Eye (tissue), 1 donor: ENCODE data around the gene GEMIN8.

ENCODE experiments used
- DNase-seq: peaks from one replicate; pipeline ENCODE4 v3.0.0-alpha.2; 2015

The GEMIN8 gene

DNA sequence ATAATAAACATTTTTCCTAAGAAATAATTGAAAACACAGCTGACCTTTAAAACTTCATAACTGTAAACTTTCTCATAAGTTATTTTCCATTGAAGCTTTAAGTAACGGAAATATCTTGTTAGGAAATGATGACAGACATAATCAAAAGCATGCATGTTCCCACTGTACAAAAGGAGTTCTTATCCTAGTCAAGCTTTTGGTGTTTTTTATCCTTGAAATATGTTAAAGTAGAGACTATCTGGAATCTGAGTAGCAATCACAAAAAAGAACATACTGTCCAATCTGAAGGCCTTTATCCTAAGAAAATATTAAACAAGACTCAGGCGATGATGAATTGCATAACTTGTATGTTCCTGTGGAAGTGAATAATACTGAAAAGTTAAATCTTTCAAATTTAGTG is 14.4 kb downstream of the GEMIN8 start:
- DNase-seq: no peak

- no peak for DNase-seq
Measured at GRCh38 chrX:14014526-14014925, 15.2 kb downstream of the GEMIN8 start.

DNA sequence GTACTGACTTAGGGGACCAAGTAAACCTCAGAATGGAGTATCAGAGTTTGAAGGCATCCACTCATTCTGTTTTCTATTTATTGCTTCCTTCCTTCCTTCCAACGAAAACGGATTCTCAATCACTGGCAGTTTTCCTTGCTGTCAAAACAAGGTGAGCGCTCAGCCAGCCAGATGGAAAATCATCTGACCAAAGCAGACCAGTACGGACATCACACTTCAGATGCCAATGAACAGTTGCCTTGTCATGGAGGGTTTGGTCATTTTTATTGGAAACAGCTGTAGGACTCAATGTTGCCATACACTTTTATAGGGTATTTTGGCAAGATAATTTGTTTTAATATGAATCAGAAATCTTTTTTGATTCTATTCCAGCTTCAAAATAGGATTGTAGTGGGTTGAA is 16.6 kb downstream of the GEMIN8 start:
- DNase-seq: no peak

DNA sequence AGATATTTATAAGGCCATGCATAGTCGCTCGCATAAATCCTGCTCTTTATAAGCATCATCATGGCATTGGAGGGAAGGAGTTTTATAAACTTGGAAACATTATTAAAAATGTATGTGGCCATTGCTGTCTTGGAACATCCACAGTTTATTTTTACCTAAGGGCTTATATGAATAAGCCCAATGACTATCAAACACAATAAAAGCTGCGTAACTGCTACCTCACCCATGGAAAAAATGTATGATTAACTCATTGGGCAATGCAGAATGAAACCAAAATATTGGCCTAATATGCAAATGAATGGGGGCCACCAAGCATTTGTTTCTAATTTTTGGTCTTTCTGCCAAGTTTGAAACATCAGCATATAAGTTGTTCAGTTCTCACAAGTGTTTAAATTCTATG is 19.1 kb downstream of the GEMIN8 start:
- DNase-seq: no peak

DNA sequence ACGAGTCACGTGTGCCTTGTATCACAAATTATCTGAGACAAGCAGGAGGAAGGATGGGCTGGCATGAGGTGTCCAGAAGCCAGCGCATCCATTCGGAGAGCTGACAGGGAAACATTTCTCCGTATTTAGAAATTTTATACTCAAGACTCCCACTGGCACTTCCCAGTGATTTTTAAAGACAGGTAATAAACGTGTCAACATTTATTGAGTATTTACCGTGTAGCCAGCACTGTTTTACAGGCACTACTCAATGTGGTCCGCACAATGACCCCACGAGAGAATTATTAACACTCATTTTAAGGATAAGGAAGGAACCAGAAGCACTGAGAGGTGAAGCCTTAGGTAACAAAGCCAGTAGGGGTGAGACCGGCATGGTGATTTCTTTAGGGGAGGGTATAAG is 23.2 kb downstream of the GEMIN8 start:
- no peak for DNase-seq

GRCh38 chrX:14003876-14004425 is 25.7 kb downstream of the GEMIN8 start:
- DNase-seq: no peak

DNA sequence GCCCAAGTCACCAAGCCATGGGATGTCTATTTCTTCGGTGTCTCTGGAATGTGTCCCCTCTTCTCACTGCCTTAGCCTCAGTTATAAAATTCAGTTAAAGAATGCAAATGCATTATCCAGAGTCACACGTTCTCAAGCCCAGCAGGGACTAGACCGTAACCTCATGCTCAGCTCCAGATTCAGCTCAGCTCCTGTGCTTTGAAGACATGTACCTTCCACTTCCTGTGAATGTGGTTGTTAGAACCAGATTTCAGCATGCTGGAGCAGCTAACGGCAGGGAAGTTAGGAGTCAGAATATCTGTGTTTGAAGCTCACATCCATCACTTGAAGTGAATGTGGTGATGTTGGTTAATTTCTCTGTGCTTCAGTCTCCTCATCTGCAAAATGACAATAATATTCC is 26.7 kb downstream of the GEMIN8 start:
- DNase-seq: no peak

- DNase-seq: no peak
Measured at GRCh38 chrX:13996650-13997049, 33.0 kb downstream of the GEMIN8 start.

- no peak for DNase-seq
Measured at GRCh38 chrX:13994536-13995080, 35.1 kb downstream of the GEMIN8 start.

GRCh38 chrX:13994104-13994503 is 35.6 kb downstream of the GEMIN8 start:
- DNase-seq: no peak

DNA sequence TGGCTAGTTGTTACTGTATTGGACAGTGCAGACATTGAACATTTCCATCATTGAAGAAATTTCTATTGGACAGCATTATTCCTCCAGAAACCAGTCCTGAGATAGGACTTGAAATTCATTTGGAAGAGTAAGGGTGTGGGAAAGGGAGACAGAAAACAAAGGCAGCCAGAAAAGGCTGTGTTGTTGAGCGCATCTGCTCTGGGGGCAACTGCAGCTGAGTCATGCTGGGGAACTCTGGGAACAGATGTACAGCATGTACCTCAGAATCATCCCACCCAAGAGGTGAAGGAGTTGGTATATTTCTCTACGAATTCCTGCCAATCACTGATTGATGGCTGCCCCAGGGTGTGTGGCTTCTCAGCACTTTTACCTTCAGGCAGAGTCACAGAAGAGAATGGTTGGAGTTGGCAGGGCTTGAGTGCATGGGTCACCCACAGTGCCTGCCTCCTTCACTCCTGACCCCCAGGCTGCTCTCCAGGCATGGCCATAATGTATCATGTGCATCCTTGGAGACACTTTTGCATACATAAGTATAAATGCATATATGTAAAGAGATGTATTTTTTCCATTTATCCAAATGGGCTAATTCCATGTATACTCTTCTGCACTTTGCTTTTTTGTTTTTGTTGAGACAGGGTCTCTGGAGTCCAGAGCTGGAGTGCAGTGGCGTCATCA is 39.4 kb downstream of the GEMIN8 start:
- no peak for DNase-seq

DNA sequence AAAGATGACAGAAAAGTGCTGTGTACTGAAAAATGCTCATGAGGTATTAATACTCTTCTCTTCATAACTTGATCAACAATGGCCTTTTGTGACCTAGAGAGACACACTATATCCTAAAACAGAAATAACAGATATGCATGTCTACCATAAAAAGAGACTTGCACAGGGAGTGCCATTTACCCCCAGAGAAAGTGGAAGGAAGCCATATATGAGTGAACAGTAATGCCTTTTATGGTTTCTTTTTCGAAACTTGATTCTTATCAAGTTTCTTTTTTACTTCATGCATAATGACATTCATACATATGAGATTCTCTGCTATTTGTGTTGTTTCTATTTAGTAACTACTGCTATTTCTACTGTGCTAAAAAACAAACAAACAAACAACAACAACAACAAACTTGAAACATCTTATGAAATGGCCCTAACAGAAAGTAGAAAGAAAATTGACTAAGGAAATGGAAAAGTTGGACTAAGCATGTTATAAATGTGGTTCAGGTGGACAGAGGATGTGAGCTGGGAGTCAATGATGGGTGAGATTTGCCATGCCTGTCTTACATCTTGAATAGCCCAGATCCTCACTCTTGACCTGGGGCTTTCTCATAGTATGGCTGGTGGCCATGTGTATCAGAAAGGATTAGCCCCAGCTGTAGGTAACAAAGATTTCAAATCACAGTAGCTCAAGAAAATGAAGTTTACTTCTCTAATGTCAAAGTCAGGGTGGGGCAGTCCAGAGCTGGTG is 43.8 kb downstream of the GEMIN8 start:
- DNase-seq: no peak

DNA sequence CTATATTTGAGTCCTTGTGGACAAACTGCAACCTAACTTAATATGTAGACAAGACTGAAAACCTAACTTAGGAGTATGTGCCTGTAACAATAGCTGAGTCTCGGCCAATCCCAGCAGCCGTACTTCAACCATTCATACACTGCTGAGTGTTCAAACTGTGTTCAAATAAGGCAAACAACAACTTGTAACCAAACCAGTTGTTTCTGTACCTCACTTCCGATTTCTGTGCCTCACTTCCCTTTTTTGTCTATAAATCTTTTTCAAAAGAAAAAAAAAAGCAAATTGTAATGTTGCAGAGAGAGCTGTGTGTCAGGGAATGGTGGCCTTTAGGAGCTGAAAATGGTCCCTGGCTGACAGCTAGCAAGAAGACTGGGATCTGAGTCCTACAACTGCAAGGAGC is 46.0 kb downstream of the GEMIN8 start:
- no peak for DNase-seq

DNA sequence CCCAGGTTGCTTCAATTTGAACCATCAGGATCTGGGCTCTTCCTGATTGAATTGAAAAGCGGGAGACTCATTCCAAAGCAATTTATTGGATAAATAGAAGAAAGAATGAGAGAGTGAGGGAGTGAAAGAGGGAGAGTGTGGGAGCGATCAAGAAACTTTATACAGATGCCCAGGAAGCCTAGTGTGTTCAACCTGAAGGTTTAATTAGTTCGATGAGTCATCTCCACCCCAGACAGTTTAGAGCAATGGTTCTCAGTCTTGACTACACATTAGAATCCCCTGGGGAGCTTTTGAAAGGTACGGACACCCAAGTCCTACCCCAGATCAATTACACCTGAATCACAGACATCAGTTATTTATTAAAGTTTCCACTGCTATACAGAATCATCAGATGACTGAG is 61.5 kb downstream of the GEMIN8 start:
- DNase-seq: no peak

DNA sequence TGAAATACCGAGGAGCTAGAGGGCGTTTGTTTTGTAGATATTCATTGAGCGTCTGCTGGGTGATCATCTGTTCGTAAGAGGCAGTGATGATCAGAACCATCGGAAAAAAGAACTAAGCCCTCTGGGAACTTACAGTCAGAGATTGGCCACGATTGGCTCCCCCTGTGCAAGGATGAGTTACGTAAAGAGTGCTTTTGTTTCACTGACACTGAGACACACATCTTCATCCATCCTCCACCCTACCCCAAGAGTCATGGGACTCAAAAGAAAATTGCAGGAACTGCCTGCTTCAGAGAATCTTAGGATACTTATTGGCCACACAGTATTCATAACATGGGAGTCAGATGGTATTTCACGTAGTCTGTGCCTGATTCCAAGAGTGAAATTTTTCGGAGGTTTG is 62.1 kb downstream of the GEMIN8 start:
- no peak for DNase-seq

- no peak for DNase-seq
Measured at GRCh38 chrX:13966793-13967125, 62.9 kb downstream of the GEMIN8 start.

DNA sequence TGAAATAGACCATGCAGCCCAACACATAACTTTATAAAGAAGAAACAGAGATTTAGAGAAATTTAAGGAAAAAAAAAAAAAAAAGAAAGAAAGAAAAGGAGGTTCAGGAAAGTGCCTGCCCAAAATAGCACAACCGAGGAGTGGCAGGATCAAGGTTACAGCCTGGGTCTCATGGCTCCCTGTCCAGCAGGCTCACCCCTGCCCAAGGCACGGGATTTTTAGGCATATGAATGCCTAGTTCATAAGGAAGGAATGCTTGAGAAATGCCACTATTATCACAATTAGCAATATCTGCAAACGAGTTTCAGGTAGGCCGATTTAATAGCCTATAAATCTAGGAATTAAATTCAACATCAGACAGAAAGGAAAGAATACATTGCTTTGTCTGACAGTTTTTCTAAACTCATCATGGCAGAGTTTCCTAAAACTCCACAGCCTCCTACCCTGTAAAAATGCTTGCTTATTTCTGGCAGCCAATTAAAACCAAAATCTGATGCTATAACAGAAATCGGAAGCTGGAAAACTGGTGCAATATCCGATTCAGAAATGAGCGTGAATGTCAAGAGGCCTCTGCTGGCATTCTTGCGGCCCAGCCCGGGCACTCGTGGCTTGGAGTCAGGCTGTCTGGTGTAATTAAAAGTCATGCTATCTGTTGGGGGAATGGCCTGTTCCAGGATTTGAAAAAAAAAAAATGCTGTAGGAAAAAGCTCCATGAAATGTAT is 63.5 kb downstream of the GEMIN8 start:
- DNase-seq: no peak

- DNase-seq: no peak
Measured at GRCh38 chrX:13965531-13965930, 64.2 kb downstream of the GEMIN8 start.

GRCh38 chrX:13956998-13957397 is 72.7 kb downstream of the GEMIN8 start:
- no peak for DNase-seq
